DMS114 treated with DMSO at 0.1 percent for 48 hours (cell line): ENCODE measurements around the gene WBP2NL.
"Not testable (repeated sequence)": the region's sequence is repeated elsewhere in the genome, so short reads cannot be mapped to it uniquely, and the experiment has no call there.

Source experiments
- DNase-seq: peaks from one replicate; lab custom pipeline; 2025; ENCODE audit not compliant: unreplicated experiment; lab: John Stamatoyannopoulos, UW

Gene WBP2NL

DNA sequence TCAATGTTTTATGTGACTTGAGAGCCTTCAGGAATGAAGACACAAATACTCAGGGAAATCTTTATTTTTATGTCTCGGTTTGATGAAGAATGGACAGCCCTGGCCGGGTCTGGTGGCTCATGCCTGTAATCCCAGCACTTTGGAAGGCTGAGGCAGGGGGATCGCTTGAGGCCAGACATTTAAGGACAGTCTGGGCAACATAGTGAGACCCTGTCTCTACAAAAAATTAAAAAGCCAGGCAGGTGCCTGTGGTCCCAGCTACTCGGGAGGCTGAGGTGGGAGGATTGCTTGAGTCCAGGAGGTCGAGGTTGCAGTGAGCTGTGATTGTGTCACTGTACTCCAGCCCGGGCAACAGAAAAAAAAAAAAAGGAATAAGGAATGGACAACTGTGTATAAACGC is 72.9 kb downstream of the WBP2NL start:
- DNase-seq, result not testable (repeated sequence)

DNA sequence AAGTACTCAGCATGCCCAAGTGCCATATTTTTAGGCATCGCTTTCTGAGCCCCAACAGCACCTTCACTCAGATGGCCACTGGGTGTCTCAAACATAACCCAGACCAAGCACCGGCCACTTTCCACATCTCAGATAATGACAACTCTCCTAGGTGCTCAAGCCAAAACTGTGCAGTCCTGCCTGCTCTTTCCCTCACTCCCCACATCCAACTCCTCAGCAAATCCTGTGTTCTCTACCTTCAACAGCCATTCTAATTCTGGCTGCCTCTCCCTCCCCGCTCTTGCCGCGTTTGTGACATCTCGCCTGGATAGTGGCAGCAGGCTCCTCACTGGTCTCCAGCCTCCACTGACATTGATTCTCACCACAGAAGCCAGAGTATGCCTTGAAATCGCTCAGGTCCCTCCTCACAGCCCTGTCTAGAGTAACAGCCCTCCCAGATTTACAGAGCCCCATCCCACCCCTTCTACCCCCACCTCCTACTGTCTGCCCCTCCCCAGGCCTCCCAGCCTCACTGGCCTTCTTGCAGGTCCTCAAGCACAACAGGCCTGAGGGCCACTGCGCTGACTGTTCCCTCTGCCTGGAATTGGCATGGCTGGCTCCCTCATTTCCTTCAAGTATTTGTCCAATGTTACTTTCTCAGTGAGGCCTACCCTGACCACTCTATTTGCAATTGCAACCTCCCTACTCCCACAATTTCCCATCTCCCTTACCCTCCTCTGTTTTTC is 74.2 kb downstream of the WBP2NL start:
- no peak for DNase-seq

DNA sequence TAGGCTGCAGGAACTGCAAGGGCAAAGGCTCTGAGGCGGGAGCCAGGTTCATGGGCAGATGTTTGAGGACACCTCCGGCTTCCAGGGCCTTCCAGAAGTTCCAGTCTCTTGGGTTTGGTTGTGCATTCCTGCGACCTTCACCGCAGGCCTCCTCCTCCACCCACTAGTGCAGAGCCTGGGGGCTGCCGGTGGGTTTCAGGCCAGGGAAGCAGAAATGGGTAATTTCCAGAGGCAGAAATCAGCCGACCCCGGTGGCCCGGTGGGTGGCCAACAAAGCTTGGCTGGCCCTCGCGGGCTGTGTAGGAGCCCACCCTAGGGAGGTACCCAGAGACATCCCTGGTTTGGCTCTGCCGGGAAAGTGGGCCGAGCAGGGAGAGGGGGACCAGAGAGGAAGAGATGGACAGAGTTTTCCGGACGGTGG is 75.0 kb downstream of the WBP2NL start:
- DNase-seq, result no peak

DNA sequence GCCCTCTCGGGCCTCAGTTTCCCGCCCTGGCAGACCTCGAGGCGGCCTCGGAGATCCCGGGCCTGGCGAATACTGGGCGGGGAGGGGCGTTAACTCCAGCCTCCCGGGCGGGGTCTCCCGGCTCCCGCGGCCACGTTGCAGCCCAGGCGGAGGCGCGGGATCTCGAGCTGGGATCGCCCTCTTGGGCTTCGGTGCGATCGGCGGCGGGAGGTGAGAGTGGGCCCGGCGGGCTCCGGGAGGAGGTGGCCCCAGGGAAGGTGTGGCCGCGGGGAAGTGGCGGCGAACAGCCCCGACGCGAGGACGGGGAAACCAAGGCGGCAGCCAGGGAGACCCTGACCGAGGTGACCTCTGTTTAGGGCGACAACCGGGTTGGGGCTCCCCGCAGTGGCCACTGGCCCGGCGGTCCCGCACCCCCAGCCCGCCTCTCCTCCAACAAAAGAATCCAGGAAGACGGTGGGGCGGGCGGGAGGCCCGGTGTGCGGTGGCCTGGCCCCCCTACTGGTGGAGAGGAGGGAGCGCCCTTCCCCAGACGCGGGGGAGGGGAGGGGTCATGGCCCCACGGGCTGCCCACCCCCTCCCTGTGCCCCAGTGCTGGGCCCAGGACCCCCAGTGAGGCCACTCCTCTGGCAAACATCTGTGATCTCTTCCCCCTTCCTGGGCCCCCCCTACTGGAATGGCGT is 75.7 kb downstream of the WBP2NL start, which contains the start of gene PHETA2:
Gene PHETA2, plus strand, starts transcription at position 117 of the 680 bp plus-strand sequence. CDS start 3,046 bp downstream, outside the sequence.
- DNase-seq, result no peak

DNA sequence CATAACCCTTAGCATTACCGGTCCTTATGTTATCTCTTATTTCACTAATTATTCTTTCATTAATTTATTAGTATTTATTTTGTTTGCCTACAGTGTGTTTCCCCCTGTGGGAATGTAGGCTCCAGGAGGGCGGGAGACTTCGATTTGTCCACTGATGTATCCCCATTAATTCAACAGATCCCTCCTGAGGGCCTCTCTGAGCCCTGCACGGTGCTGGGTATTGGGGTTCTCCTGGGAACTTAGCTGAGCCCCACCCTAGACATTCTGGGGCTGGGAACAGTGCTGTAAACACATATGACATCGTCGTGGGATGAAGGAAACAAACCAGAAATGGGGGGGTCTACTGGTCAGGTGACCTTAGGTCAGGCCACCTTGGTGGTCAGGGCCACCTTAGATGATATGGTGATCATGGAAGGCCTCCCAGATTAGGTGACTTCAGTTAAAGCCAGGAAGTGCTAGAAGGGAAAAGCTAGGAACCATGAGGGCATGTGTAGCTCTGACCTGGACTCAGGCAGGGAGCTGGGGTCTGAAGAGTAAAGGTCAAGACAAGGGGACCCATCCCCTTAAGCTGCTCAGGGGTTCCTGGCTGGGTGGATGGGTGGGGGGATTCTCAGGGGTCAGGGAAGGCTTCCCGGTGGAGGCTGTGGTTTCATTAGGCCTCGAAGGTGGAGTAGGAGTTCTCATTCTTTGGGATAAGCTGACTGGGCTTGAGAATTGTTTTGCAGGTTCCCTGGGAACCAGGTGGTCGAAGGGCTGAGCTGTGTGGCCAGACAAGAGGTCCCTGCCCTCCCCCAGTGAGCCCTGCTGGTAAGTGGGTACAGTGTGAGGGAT is 76.5 kb downstream of the WBP2NL start:
- no peak for DNase-seq

DNA sequence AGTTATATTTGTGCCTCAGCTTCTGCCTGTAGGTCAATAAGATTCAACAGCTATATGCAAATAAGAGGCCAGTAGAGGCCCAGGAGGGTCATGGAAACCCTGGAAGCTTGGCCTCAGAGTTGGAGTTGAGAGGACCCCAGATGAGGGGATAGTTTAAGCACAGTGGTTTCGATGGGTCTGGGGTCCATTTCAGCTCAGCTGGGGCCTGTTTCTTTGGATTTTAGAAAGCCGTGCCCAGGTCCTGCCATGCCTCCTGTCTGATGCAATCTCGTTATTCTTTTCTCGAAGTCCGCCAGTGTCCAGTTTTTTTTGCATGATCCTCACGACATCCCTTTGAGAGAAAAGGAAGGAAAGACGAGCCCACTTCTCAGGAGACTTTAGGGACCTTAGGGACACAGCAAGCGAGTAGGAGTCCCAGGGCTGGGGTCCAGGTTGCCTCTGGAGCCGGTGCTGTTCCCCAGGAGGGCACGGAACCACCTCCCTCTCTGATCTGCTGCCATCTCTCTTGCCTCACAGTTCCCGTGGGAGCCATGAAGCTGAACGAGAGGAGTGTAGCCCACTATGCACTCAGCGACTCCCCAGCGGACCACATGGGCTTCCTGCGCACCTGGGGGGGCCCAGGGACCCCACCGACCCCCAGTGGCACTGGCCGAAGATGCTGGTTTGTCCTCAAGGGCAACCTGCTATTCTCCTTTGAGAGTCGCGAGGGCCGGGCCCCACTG is 78.3 kb downstream of the WBP2NL start:
- no peak for DNase-seq

DNA sequence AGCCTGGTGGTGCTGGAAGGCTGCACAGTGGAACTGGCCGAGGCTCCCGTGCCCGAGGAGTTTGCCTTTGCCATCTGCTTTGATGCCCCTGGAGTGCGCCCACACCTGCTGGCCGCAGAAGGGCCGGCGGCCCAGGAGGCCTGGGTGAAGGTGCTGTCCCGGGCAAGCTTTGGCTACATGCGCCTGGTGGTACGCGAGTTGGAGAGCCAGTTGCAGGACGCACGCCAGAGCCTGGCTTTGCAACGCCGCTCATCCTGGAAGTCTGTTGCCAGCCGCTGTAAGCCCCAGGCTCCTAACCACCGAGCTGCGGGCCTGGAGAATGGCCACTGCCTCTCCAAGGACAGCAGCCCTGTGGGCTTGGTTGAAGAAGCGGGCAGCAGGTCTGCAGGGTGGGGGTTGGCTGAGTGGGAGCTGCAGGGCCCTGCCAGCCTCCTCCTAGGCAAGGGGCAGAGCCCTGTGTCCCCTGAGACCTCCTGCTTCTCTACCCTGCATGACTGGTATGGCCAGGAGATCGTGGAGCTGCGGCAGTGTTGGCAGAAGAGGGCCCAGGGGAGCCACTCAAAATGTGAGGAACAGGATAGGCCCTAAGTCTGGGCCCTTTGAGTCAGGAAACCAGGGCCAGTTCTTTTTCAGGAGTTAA is 79.0 kb downstream of the WBP2NL start:
- no peak for DNase-seq
